Measurements from ENCODE around the gene KIAA1671. TPM values are rescaled to one million over a fixed set of nuclear protein-coding genes. Genes with fewer than 3 reads are reported as not detected.

Gene KIAA1671
- total and polyA plus RNA-seq, 9 of the 15 experiments (the other 6 are each of a cell fraction or from before 2014, with no cell fraction given) = under 0.01 to 0.11 (median 0.02) TPM; not detected in 5

DNA sequence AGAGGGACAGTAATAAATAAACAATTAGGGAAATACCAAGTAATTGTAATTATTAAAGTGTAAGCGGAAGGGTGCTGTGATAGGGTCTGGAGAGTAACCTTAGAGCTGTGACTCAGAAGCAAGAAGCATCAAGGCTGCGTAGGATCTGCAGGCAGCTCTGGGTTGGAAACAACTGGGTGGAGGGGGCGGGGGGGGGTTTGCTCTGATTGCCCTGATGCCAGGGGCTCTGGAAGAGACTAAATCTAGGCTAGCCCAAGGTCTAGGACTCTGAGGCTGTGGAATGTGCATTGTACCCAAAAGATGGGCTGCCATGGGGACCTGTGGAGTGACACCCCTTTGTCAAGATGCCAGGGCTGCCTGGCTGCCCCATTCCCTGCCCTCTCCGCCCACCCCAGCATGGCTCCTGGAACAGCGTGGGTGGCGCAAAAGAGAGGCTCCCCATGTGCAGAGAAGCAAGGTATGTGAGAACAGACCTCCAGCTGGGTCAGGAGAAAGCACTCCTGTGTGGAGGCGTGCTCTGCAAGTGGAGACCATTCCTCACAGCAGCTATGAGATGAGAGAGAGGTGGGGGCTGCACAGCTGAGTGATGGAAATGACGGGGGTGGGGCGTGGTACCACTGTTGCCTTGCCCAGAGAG is 146.0 kb downstream of the KIAA1671 start:
- no TSS peak for BruUV-seq (replicated peaks)
- 3% methylated on average over 6 of the region's 9 CpGs for WGBS (ENCODE audit: insufficient coverage, low coverage, missing lambda C conversion rate)

More for the DNA sequence above, 146.0 kb downstream of the KIAA1671 start:
- Histone ChIP-seq H3K4me3 (no peak overlapping the region), H3K4me2 (ENCODE audit: insufficient read depth, low read length) (no peak overlapping the region), H3K9me3 (replicated peaks; ENCODE audit: control insufficient read depth, insufficient read depth, low read depth, low read length) (no peaks in the 10 kb centered on the region), H3K9ac (ENCODE audit: insufficient read depth in 1 of 2, low read depth in 2 of 2, low read length in 2 of 2) (no peak overlapping the region), H3K36me3 (ENCODE audit: control insufficient read depth, insufficient read depth, low read length) (no peaks in the 10 kb centered on the region), H3K9me1 (ENCODE audit: control insufficient read depth, insufficient read depth, low read length) (no peaks in the 10 kb centered on the region), H3K27ac (ENCODE audit: extremely low read depth, low read depth, low read length) (no peak overlapping the region), H3K79me2 (ENCODE audit: control insufficient read depth, insufficient read depth, low read length) (no peaks in the 10 kb centered on the region), H3K27me3 (ENCODE audit: control insufficient read depth in 2 of 2, insufficient read depth in 2 of 2, low read length in 2 of 2) (peaks cover 0 to 16% of the 10 kb centered on the region in 2 experiments; a peak in 2 of 5 replicates), H2AFZ (ENCODE audit: low read depth, low read length) (no peak overlapping the region), H4K20me1 (replicated peaks; ENCODE audit: control insufficient read depth, insufficient read depth, low read length) (no peaks in the 10 kb centered on the region), H3K4me1 (replicated peaks in 1 of 2; ENCODE audit: control insufficient read depth in 2 of 2, insufficient read depth in 2 of 2, low read length in 2 of 2) (peaks cover 0 to 9% of the 10 kb centered on the region in 2 experiments; a peak in 3 of 5 replicates)
- TF ChIP-seq, protein P1, sequence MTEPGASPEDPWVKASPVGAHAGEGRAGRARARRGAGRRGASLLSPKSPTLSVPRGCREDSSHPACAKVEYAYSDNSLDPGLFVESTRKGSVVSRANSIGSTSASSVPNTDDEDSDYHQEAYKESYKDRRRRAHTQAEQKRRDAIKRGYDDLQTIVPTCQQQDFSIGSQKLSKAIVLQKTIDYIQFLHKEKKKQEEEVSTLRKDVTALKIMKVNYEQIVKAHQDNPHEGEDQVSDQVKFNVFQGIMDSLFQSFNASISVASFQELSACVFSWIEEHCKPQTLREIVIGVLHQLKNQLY (CRISPR knock-in tag; conservative IDR thresholded peaks at IDR 0.05) = no peak
- TF ChIP-seq, protein P2, sequence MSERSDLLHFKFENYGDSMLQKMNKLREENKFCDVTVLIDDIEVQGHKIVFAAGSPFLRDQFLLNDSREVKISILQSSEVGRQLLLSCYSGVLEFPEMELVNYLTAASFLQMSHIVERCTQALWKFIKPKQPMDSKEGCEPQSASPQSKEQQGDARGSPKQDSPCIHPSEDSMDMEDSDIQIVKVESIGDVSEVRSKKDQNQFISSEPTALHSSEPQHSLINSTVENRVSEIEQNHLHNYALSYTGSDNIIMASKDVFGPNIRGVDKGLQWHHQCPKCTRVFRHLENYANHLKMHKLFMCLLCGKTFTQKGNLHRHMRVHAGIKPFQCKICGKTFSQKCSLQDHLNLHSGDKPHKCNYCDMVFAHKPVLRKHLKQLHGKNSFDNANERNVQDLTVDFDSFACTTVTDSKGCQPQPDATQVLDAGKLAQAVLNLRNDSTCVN (CRISPR knock-in tag; IDR thresholded peaks at IDR 0.05) = no peak
- TF ChIP-seq FOXJ3 (CRISPR knock-in tag; IDR thresholded peaks at IDR 0.05) (no peak), SRF (CRISPR knock-in tag; IDR thresholded peaks at IDR 0.05) (no peak), ZNF121 (CRISPR knock-in tag; conservative IDR thresholded peaks at IDR 0.05) (no peak), TSC22D4 (tag; IDR thresholded peaks at IDR 0.05) (no peak), ZNF140 (CRISPR knock-in tag; IDR thresholded peaks at IDR 0.05) (no peak), NFXL1 (CRISPR knock-in tag; IDR thresholded peaks at IDR 0.05) (no peak), SREBF2 (CRISPR knock-in tag; IDR thresholded peaks at IDR 0.05) (no peak), CBFA2T2 (conservative IDR thresholded peaks at IDR 0.05) (no peak), RBM34 (IDR thresholded peaks at IDR 0.05; ENCODE audit: borderline replicate concordance, insufficient read depth, low read length) (no peak), ARID2 (IDR thresholded peaks at IDR 0.05) (no peak), HMGN3 (IDR thresholded peaks at IDR 0.05; ENCODE audit: borderline replicate concordance, extremely low read depth, insufficient read length, low read depth, low read length) (no peak)
- TF ChIP-seq, protein P3, sequence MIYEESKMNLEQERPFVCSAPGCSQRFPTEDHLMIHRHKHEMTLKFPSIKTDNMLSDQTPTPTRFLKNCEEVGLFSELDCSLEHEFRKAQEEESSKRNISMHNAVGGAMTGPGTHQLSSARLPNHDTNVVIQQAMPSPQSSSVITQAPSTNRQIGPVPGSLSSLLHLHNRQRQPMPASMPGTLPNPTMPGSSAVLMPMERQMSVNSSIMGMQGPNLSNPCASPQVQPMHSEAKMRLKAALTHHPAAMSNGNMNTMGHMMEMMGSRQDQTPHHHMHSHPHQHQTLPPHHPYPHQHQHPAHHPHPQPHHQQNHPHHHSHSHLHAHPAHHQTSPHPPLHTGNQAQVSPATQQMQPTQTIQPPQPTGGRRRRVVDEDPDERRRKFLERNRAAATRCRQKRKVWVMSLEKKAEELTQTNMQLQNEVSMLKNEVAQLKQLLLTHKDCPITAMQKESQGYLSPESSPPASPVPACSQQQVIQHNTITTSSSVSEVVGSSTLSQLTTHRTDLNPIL (CRISPR knock-in tag; IDR thresholded peaks at IDR 0.05) = no peak
- TF ChIP-seq, protein P4, sequence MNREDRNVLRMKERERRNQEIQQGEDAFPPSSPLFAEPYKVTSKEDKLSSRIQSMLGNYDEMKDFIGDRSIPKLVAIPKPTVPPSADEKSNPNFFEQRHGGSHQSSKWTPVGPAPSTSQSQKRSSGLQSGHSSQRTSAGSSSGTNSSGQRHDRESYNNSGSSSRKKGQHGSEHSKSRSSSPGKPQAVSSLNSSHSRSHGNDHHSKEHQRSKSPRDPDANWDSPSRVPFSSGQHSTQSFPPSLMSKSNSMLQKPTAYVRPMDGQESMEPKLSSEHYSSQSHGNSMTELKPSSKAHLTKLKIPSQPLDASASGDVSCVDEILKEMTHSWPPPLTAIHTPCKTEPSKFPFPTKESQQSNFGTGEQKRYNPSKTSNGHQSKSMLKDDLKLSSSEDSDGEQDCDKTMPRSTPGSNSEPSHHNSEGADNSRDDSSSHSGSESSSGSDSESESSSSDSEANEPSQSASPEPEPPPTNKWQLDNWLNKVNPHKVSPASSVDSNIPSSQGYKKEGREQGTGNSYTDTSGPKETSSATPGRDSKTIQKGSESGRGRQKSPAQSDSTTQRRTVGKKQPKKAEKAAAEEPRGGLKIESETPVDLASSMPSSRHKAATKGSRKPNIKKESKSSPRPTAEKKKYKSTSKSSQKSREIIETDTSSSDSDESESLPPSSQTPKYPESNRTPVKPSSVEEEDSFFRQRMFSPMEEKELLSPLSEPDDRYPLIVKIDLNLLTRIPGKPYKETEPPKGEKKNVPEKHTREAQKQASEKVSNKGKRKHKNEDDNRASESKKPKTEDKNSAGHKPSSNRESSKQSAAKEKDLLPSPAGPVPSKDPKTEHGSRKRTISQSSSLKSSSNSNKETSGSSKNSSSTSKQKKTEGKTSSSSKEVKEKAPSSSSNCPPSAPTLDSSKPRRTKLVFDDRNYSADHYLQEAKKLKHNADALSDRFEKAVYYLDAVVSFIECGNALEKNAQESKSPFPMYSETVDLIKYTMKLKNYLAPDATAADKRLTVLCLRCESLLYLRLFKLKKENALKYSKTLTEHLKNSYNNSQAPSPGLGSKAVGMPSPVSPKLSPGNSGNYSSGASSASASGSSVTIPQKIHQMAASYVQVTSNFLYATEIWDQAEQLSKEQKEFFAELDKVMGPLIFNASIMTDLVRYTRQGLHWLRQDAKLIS (CRISPR knock-in tag; IDR thresholded peaks at IDR 0.05) = no peak
- CTCF ChIA-PET (ENCODE audit: low intra/inter-chr PET ratio) = no interaction called here
- DNase-seq (ENCODE audit: extremely low read depth in 1 of 4, low spot score in 3 of 4) = no peak
- in situ Hi-C loops (cut with MboI) = no loop called here
- intact Hi-C loops (cut with micrococcal nuclease) = no loop called here
- no peak for ATAC-seq
- POLR2A ChIA-PET = no interaction called here
- FAIRE-seq = no peak
